Thoracic aorta (tissue), 2 donors: ENCODE results near the gene DLGAP1. TPM values are rescaled to one million over a fixed set of nuclear protein-coding genes. Genes with fewer than 3 reads are reported as not detected.

Experiments used
- ATAC-seq: fragments of 150-250 bp; one replicate; pipeline ENCODE4 v1.8.0; 2017; ENCODE audit warnings: low read depth; ENCODE audit not compliant: insufficient number of reproducible peaks, low FRiP score
- DNase-seq: peaks from one replicate; pipeline ENCODE4 v3.0.0-alpha.2; 2020; ENCODE audit warnings: low spot score
- H3K27ac ChIP-seq, 2 donors: fragments of 200-600 bp; sonication (generic); 1 replicate in 1 of 2; 2 replicates in 1 of 2; pipeline ENCODE4 v1.5.1; 2016; ENCODE audit warnings: mild to moderate bottlenecking in 2 of 2, moderate library complexity in 2 of 2
- H3K27me3 ChIP-seq: fragments of 200-600 bp; sonication (generic); replicated peaks from 2 replicates; pipeline ENCODE4 v1.6.0; 2016; ENCODE audit warnings: mild to moderate bottlenecking; ENCODE audit not compliant: insufficient read depth
- H3K36me3 ChIP-seq: fragments of 200-600 bp; sonication (generic); one replicate; pipeline ENCODE4 v1.5.1; 2016
- H3K4me1 ChIP-seq, 2 donors: fragments of 200-600 bp; sonication (generic); 1 replicate in 1 of 2; 2 replicates in 1 of 2; pipeline versions ENCODE4 v1.5.1 to v1.6.0; 2016; ENCODE audit warnings: low read depth in 2 of 2, mild to moderate bottlenecking in 1 of 2; ENCODE audit not compliant: control insufficient read depth in 1 of 2
- H3K4me3 ChIP-seq: fragments of 200-600 bp; sonication (generic); 2 replicates; pipeline ENCODE4 v1.5.1; 2016; ENCODE audit warnings: mild to moderate bottlenecking
- H3K9me3 ChIP-seq: fragments of 200-600 bp; sonication (generic); 2 replicates; pipeline ENCODE4 v1.5.1; 2016
- total RNA-seq, 2 donors: library from RNA; depleted of rRNA; stranded (reverse); fragments of >200 nt; gene quantifications; one replicate each; pipeline versions ENCODE4 v1.1.0 to v1.2.3, GENCODE V29; 2016
- TF ChIP-seq, protein P1 (sequence below): fragments of 200-600 bp; sonication (generic); IDR thresholded peaks from one replicate; pipeline ENCODE4 v1.5.1; 2019; ENCODE audit warnings: antibody characterized with exemption

Gene DLGAP1
- total RNA-seq, 2 donors from 2014 or later, result 7.3 to 19.0 TPM

DNA sequence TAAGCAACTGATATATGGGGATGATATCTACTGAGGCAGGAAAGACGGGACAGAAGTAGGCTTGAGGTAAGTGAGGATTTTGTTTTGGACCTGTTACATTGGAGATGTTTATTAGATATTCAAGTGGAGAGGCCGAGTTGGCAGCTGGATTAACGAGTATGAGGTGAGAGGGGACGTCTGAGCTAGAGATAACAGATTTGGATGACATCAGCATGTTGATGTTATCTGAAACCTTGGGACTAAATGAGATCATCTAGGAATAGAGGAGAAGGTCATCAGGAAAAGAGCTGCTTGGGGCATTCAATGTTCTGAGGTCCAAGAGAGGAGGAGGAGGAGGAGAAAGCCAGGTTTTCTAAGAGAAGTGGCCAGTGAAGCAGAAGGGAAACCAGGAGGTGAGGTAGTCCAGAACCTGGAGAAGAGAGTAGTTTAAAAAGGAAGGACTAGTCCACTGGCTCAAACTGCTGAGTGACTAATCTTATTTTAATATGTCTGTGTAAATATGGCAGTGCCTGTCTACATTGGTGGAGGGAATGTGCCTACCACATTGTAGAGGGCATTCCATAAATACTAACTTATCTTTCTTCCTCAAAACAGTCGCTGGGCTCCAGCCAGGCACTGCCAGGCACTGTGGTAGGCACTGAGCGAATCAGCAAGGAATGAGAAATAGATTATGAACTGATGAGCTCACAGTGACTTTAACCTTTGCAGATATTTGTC is 488.3 kb downstream of the DLGAP1 start:
- Histone ChIP-seq H3K9me3 (no peaks in the 10 kb centered on the region), H3K36me3 (no peaks in the 10 kb centered on the region), H3K27ac (peak overlapping the region in 1 of 2 donors; percentile 10), H3K4me1 (peaks cover 5 to 13% of the 10 kb centered on the region in 2 donors), H3K4me3 (no peak overlapping the region), H3K27me3 (no peaks in the 10 kb centered on the region)
- ATAC-seq (peak; percentile 33), DNase-seq (peak; percentile 13)
- TF ChIP-seq, protein P1, sequence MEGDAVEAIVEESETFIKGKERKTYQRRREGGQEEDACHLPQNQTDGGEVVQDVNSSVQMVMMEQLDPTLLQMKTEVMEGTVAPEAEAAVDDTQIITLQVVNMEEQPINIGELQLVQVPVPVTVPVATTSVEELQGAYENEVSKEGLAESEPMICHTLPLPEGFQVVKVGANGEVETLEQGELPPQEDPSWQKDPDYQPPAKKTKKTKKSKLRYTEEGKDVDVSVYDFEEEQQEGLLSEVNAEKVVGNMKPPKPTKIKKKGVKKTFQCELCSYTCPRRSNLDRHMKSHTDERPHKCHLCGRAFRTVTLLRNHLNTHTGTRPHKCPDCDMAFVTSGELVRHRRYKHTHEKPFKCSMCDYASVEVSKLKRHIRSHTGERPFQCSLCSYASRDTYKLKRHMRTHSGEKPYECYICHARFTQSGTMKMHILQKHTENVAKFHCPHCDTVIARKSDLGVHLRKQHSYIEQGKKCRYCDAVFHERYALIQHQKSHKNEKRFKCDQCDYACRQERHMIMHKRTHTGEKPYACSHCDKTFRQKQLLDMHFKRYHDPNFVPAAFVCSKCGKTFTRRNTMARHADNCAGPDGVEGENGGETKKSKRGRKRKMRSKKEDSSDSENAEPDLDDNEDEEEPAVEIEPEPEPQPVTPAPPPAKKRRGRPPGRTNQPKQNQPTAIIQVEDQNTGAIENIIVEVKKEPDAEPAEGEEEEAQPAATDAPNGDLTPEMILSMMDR, result no peak

GRCh38 chr18:3966246-3966641 is 488.9 kb downstream of the DLGAP1 start:
- TF ChIP-seq, protein P1, result no peak
- H3K9me3 ChIP-seq, result no peaks in the 10 kb centered on the region
- no peak overlapping the region for H3K4me3 ChIP-seq
- H3K36me3 ChIP-seq, result no peaks in the 10 kb centered on the region
- ATAC-seq, result no peak
- H3K4me1 ChIP-seq, result peaks cover 5 to 13% of the 10 kb centered on the region in 2 donors
- H3K27ac ChIP-seq, result peak overlapping the region in 1 of 2 donors; percentile 10
- no peaks in the 10 kb centered on the region for H3K27me3 ChIP-seq
- no peak for DNase-seq

- no peak for ATAC-seq
Measured at GRCh38 chr18:3960977-3961376, 494.1 kb downstream of the DLGAP1 start.

GRCh38 chr18:3960142-3960541 is 495.0 kb downstream of the DLGAP1 start:
- Histone ChIP-seq H3K27ac (no peak overlapping the region), H3K36me3 (no peaks in the 10 kb centered on the region), H3K4me3 (no peak overlapping the region), H3K9me3 (no peaks in the 10 kb centered on the region), H3K4me1 (no peaks in the 10 kb centered on the region), H3K27me3 (no peaks in the 10 kb centered on the region)
- TF ChIP-seq, protein P1, result no peak
- no peak for DNase-seq
- ATAC-seq, result no peak

More at GRCh38 chr18:3960977-3961376, 494.1 kb downstream of the DLGAP1 start:
- Histone ChIP-seq H3K4me1 (no peaks in the 10 kb centered on the region), H3K9me3 (no peaks in the 10 kb centered on the region), H3K27me3 (no peaks in the 10 kb centered on the region), H3K36me3 (no peaks in the 10 kb centered on the region), H3K4me3 (no peak overlapping the region), H3K27ac (no peak overlapping the region)
- no peak for DNase-seq
- TF ChIP-seq, protein P1, result no peak

- Histone ChIP-seq H3K27ac (no peak overlapping the region), H3K4me3 (no peak overlapping the region), H3K36me3 (no peaks in the 10 kb centered on the region), H3K9me3 (no peaks in the 10 kb centered on the region), H3K27me3 (no peaks in the 10 kb centered on the region), H3K4me1 (no peaks in the 10 kb centered on the region)
- ATAC-seq (no peak), DNase-seq (no peak)
- TF ChIP-seq, protein P1, result no peak
Measured at GRCh38 chr18:3952031-3952430, 503.1 kb downstream of the DLGAP1 start.
